ENCODE results near the gene CALD1.

The CALD1 gene

GRCh38 chr7:134785842-134786241 lies 6.4 kb downstream of the CALD1 start:
- no peak overlapping the region for H3K4me3 ChIP-seq (ENCODE audit: low read length)

GRCh38 chr7:134787064-134787463 lies 7.6 kb downstream of the CALD1 start:
- no peak for DNase-seq (ENCODE audit: low read depth)
- TF ChIP-seq CTCF (conservative IDR thresholded peaks at IDR 0.05; ENCODE audit: low read length): no peak
- no peak overlapping the region for H3K4me3 ChIP-seq (ENCODE audit: low read length)

More at GRCh38 chr7:134785842-134786241, 6.4 kb downstream of the CALD1 start:
- no peak for TF ChIP-seq CTCF (conservative IDR thresholded peaks at IDR 0.05; ENCODE audit: low read length)
- no peak for DNase-seq (ENCODE audit: low read depth)

- TF ChIP-seq CTCF (conservative IDR thresholded peaks at IDR 0.05; ENCODE audit: low read length): no peak
- H3K4me3 ChIP-seq (ENCODE audit: low read length): no peak overlapping the region
- no peak for DNase-seq (ENCODE audit: low read depth)
These were observed 8.3 kb downstream of the CALD1 start for GRCh38 chr7:134787720-134788119.

- no peak overlapping the region for H3K4me3 ChIP-seq (ENCODE audit: low read length)
- no peak for TF ChIP-seq CTCF (conservative IDR thresholded peaks at IDR 0.05; ENCODE audit: low read length)
- DNase-seq (ENCODE audit: low read depth): no peak
These were observed 8.8 kb downstream of the CALD1 start for GRCh38 chr7:134788191-134788590.

GRCh38 chr7:134789967-134790685 lies 10.7 kb downstream of the CALD1 start:
- no peak for TF ChIP-seq CTCF (conservative IDR thresholded peaks at IDR 0.05; ENCODE audit: low read length)
- DNase-seq (ENCODE audit: low read depth): peak; percentile 80
- peak overlapping the region; percentile 18; the same call in 1 of the 2 replicates for H3K4me3 ChIP-seq (ENCODE audit: low read length)

- no peak overlapping the region for H3K4me3 ChIP-seq (ENCODE audit: low read length)
- TF ChIP-seq CTCF (conservative IDR thresholded peaks at IDR 0.05; ENCODE audit: low read length): no peak
- peak; percentile 44 for DNase-seq (ENCODE audit: low read depth)
These were observed 13.5 kb downstream of the CALD1 start for GRCh38 chr7:134792968-134793367.

- H3K4me3 ChIP-seq (ENCODE audit: low read length): no peak overlapping the region
- TF ChIP-seq CTCF (conservative IDR thresholded peaks at IDR 0.05; ENCODE audit: low read length): no peak
- DNase-seq (ENCODE audit: low read depth): no peak
These were observed 15.8 kb downstream of the CALD1 start for GRCh38 chr7:134795231-134795630.
